Astrocyte (in vitro differentiated cells and primary cell): ENCODE data around the gene MPC2. TPM values are rescaled to one million over a fixed set of nuclear protein-coding genes. Genes with fewer than 3 reads are reported as not detected.

Experiments used
- total RNA-seq: library from RNA; stranded (reverse); gene quantifications from 2 replicates; pipeline ENCODE4 v1.2.1, GENCODE V29; 2021

The MPC2 gene
- total RNA-seq, 1 donor from 2014 or later, result 62.3 TPM

Other genes with a start within 250 kb of the MPC2 start
- gene MPZL1, start 215.1 kb downstream of the MPC2 start, total RNA-seq, result 229 and 240 TPM in 2 replicates
- 0.07 and 0.27 TPM in 2 replicates for gene ADCY10, start 22.9 kb downstream of the MPC2 start, total RNA-seq
- gene DCAF6, start 389 bp downstream of the MPC2 start, total RNA-seq, result 57.1 and 57.4 TPM in 2 replicates
- 16.5 and 21.9 TPM in 2 replicates for gene GPR161, start 199.9 kb upstream of the MPC2 start, total RNA-seq
- gene TIPRL, start 241.9 kb upstream of the MPC2 start, total RNA-seq, result 34.4 and 37.4 TPM in 2 replicates